WTC11 (cell line): ENCODE measurements around the gene CFAP251. TPM values are rescaled to one million over a fixed set of nuclear protein-coding genes. Genes with fewer than 3 reads are reported as not detected.

Experiments used
- ATAC-seq: fragments of 200-7000 bp; cut with Tn5 transposase; 2 replicates; pipeline ENCODE4 v1.10.0; 2021; ENCODE audit warnings: mild to moderate bottlenecking, moderate library complexity
- CTCF ChIA-PET: fragments of 300-600 bp; sonication (Branson Sonifier 250); formaldehyde crosslinking; loops from one replicate; lab custom pipeline; 2021; ENCODE audit warnings: antibody characterized with exemption; lab: Charles Lee
- POLR2A ChIA-PET: fragments of 350-600 bp; sonication (Branson Sonifier 250); formaldehyde crosslinking; loops from one replicate; lab custom pipeline; 2021; ENCODE audit warnings: antibody characterized with exemption; lab: Charles Lee
- DNase-seq: peaks from one replicate; pipeline ENCODE4 v3.0.0; 2021; ENCODE audit warnings: low spot score
- H3K27ac Mint-ChIP-seq: 2 replicates; pipeline ENCODE4 v1.8.0; 2021; ENCODE audit warnings: mixed read lengths
- H3K27me3 Mint-ChIP-seq: 2 replicates; pipeline ENCODE4 v1.8.0; 2021; ENCODE audit warnings: low read depth, mild to moderate bottlenecking, moderate library complexity, mixed read lengths
- H3K36me3 Mint-ChIP-seq: 2 replicates; pipeline ENCODE4 v1.8.0; 2021; ENCODE audit warnings: mixed read lengths
- H3K4me1 Mint-ChIP-seq: 2 replicates; pipeline ENCODE4 v1.8.0; 2022; ENCODE audit warnings: mixed read lengths
- H3K4me3 Mint-ChIP-seq: 2 replicates; pipeline ENCODE4 v1.8.0; 2021; ENCODE audit warnings: mild to moderate bottlenecking, moderate library complexity, mixed read lengths
- H3K9me3 Mint-ChIP-seq: 2 replicates; pipeline ENCODE4 v1.8.0; 2021; ENCODE audit warnings: mixed read lengths
- CBFB ChIP-seq: sonication (generic); formaldehyde crosslinking; IDR thresholded peaks from 2 replicates; pipeline ENCODE4 v1.8.1; 2022; ENCODE audit warnings: mild to moderate bottlenecking, low read depth, missing genetic modification reagents
- E2F1 ChIP-seq: sonication (generic); formaldehyde crosslinking; IDR thresholded peaks from 2 replicates; pipeline ENCODE4 v1.8.0; 2022; ENCODE audit warnings: mild to moderate bottlenecking, missing genetic modification reagents
- ELF4 ChIP-seq: sonication (generic); formaldehyde crosslinking; IDR thresholded peaks from 2 replicates; pipeline ENCODE4 v1.8.1; 2022; ENCODE audit warnings: low read depth, mild to moderate bottlenecking, moderate library complexity, missing genetic modification reagents
- HMGA2 ChIP-seq: fragments of 250-450 bp; sonication (Bioruptor Pico); IDR thresholded peaks from 2 replicates; pipeline ENCODE4 v1.4.0; 2021; ENCODE audit warnings: mild to moderate bottlenecking, moderate library complexity
- NR2C2 ChIP-seq: sonication (generic); formaldehyde crosslinking; IDR thresholded peaks from 2 replicates; pipeline ENCODE4 v1.8.0; 2022; ENCODE audit warnings: mild to moderate bottlenecking, missing genetic modification reagents
- OVOL2 ChIP-seq: fragments of 250-450 bp; sonication (Bioruptor Pico); IDR thresholded peaks from 2 replicates; pipeline ENCODE4 v1.9.0; 2021; ENCODE audit warnings: mild to moderate bottlenecking, borderline replicate concordance
- PREB ChIP-seq: sonication (generic); formaldehyde crosslinking; IDR thresholded peaks from 2 replicates; pipeline ENCODE4 v1.8.1; 2022; ENCODE audit warnings: mild to moderate bottlenecking, missing genetic modification reagents, moderate library complexity, borderline replicate concordance
- ZBTB21 ChIP-seq: sonication (generic); formaldehyde crosslinking; IDR thresholded peaks from 2 replicates; pipeline ENCODE4 v1.8.1; 2023; ENCODE audit warnings: mild to moderate bottlenecking, missing genetic modification reagents, borderline replicate concordance
- total RNA-seq: library from RNA; stranded (reverse); gene quantifications from 3 replicates; pipeline ENCODE4 v1.2.3, GENCODE V29; 2021
- TF ChIP-seq, protein P1 (sequence below): sonication (generic); formaldehyde crosslinking; IDR thresholded peaks from 2 replicates; pipeline ENCODE4 v1.8.0; 2022; ENCODE audit warnings: mild to moderate bottlenecking, missing genetic modification reagents
- TF ChIP-seq, protein P2 (sequence below): sonication (generic); formaldehyde crosslinking; IDR thresholded peaks from 2 replicates; pipeline ENCODE4 v1.8.1; 2023; ENCODE audit warnings: mild to moderate bottlenecking, missing genetic modification reagents, borderline replicate concordance
- TF ChIP-seq, protein P3 (sequence below): sonication (generic); formaldehyde crosslinking; IDR thresholded peaks from 2 replicates; pipeline ENCODE4 v1.8.0; 2022; ENCODE audit warnings: mild to moderate bottlenecking, missing genetic modification reagents
- TF ChIP-seq, protein P4 (sequence below): sonication (generic); formaldehyde crosslinking; IDR thresholded peaks from 2 replicates; pipeline ENCODE4 v1.8.1; 2023; ENCODE audit warnings: mild to moderate bottlenecking, missing genetic modification reagents
- TF ChIP-seq, protein P5 (sequence below): sonication (generic); formaldehyde crosslinking; IDR thresholded peaks from 2 replicates; pipeline ENCODE4 v1.8.1; 2023; ENCODE audit warnings: mild to moderate bottlenecking, moderate library complexity, missing genetic modification reagents

Gene CFAP251
- total RNA-seq, 1 experiment from 2014 or later = 3.1 TPM

DNA sequence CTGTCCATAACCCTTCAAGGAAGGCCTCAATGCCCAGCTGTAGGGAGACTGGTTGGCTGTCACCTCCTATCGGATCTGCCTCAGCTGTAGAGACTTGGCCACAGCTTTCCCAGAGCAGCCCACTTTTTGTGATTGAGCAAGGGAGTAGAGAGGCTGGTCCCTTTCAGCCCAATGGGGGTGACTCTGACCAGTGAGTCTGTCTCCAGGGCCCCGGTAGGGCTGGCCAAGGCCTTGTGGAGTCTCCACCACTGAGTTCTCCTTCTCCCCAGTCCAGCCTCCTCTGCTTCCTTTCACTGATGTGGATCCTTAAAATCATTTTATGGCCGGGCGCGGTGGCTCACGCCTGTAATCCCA, 45.2 kb upstream of the CFAP251 start (continued):
- TF ChIP-seq, protein P1, sequence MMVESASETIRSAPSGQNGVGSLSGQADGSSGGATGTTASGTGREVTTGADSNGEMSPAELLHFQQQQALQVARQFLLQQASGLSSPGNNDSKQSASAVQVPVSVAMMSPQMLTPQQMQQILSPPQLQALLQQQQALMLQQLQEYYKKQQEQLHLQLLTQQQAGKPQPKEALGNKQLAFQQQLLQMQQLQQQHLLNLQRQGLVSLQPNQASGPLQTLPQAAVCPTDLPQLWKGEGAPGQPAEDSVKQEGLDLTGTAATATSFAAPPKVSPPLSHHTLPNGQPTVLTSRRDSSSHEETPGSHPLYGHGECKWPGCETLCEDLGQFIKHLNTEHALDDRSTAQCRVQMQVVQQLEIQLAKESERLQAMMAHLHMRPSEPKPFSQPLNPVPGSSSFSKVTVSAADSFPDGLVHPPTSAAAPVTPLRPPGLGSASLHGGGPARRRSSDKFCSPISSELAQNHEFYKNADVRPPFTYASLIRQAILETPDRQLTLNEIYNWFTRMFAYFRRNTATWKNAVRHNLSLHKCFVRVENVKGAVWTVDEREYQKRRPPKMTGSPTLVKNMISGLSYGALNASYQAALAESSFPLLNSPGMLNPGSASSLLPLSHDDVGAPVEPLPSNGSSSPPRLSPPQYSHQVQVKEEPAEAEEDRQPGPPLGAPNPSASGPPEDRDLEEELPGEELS = no peak
- TF ChIP-seq PREB (CRISPR knock-in tag) (no peak), CBFB (no peak), ZBTB21 (CRISPR knock-in tag) (no peak), E2F1 (CRISPR knock-in tag) (no peak)
- TF ChIP-seq, protein P2, sequence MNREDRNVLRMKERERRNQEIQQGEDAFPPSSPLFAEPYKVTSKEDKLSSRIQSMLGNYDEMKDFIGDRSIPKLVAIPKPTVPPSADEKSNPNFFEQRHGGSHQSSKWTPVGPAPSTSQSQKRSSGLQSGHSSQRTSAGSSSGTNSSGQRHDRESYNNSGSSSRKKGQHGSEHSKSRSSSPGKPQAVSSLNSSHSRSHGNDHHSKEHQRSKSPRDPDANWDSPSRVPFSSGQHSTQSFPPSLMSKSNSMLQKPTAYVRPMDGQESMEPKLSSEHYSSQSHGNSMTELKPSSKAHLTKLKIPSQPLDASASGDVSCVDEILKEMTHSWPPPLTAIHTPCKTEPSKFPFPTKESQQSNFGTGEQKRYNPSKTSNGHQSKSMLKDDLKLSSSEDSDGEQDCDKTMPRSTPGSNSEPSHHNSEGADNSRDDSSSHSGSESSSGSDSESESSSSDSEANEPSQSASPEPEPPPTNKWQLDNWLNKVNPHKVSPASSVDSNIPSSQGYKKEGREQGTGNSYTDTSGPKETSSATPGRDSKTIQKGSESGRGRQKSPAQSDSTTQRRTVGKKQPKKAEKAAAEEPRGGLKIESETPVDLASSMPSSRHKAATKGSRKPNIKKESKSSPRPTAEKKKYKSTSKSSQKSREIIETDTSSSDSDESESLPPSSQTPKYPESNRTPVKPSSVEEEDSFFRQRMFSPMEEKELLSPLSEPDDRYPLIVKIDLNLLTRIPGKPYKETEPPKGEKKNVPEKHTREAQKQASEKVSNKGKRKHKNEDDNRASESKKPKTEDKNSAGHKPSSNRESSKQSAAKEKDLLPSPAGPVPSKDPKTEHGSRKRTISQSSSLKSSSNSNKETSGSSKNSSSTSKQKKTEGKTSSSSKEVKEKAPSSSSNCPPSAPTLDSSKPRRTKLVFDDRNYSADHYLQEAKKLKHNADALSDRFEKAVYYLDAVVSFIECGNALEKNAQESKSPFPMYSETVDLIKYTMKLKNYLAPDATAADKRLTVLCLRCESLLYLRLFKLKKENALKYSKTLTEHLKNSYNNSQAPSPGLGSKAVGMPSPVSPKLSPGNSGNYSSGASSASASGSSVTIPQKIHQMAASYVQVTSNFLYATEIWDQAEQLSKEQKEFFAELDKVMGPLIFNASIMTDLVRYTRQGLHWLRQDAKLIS (CRISPR knock-in tag) = no peak

- DNase-seq = no peak
- ChIA-PET POLR2A (no interaction called here), CTCF (interaction anchor here (0.7 to 1.1 kb wide), 2 partner anchors 45 to 80 kb away, joined by 3 read pairs; partner anchors contain the start of genes CFAP251 and RHOF)
- ATAC-seq = no peak
- no peaks in the 10 kb centered on the region for H3K9me3 Mint-ChIP-seq
- H3K4me1 Mint-ChIP-seq = no peaks in the 10 kb centered on the region
- TF ChIP-seq, protein P3, sequence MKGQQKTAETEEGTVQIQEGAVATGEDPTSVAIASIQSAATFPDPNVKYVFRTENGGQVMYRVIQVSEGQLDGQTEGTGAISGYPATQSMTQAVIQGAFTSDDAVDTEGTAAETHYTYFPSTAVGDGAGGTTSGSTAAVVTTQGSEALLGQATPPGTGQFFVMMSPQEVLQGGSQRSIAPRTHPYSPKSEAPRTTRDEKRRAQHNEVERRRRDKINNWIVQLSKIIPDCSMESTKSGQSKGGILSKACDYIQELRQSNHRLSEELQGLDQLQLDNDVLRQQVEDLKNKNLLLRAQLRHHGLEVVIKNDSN (CRISPR knock-in tag) = no peak
- TF ChIP-seq, protein P4, sequence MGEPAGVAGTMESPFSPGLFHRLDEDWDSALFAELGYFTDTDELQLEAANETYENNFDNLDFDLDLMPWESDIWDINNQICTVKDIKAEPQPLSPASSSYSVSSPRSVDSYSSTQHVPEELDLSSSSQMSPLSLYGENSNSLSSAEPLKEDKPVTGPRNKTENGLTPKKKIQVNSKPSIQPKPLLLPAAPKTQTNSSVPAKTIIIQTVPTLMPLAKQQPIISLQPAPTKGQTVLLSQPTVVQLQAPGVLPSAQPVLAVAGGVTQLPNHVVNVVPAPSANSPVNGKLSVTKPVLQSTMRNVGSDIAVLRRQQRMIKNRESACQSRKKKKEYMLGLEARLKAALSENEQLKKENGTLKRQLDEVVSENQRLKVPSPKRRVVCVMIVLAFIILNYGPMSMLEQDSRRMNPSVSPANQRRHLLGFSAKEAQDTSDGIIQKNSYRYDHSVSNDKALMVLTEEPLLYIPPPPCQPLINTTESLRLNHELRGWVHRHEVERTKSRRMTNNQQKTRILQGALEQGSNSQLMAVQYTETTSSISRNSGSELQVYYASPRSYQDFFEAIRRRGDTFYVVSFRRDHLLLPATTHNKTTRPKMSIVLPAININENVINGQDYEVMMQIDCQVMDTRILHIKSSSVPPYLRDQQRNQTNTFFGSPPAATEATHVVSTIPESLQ (CRISPR knock-in tag) = no peak
- TF ChIP-seq ZBTB21 (CRISPR knock-in tag) = no peak
- TF ChIP-seq E2F1 (CRISPR knock-in tag) = no peak
- TF ChIP-seq, protein P1 = no peak
- no peak for TF ChIP-seq NR2C2 (CRISPR knock-in tag)
- no peak for TF ChIP-seq ELF4
- TF ChIP-seq OVOL2 (CRISPR knock-in tag) = no peak
- TF ChIP-seq, protein P5, sequence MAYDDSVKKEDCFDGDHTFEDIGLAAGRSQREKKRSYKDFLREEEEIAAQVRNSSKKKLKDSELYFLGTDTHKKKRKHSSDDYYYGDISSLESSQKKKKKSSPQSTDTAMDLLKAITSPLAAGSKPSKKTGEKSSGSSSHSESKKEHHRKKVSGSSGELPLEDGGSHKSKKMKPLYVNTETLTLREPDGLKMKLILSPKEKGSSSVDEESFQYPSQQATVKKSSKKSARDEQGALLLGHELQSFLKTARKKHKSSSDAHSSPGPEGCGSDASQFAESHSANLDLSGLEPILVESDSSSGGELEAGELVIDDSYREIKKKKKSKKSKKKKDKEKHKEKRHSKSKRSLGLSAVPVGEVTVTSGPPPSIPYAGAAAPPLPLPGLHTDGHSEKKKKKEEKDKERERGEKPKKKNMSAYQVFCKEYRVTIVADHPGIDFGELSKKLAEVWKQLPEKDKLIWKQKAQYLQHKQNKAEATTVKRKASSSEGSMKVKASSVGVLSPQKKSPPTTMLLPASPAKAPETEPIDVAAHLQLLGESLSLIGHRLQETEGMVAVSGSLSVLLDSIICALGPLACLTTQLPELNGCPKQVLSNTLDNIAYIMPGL (CRISPR knock-in tag) = no peak
- no peak for TF ChIP-seq HMGA2 (CRISPR knock-in tag)
- TF ChIP-seq PREB (CRISPR knock-in tag) = no peak
- TF ChIP-seq, all 79 proteins: peak for 0
- Mint-ChIP-seq H3K27ac (no peak overlapping the region), H3K27me3 (no peaks in the 10 kb centered on the region), H3K4me3 (no peak overlapping the region), H3K36me3 (no peaks in the 10 kb centered on the region)
These were observed 44.3 kb upstream of the CFAP251 start for GRCh38 chr12:121874071-121874470.
